Kasumi-1 (cell line): ENCODE results near the gene OSBPL6.
"Not testable (repeated sequence)": the region's sequence is repeated elsewhere in the genome, so short reads cannot be mapped to it uniquely, and the experiment has no call there.

Experiments
- DNase-seq, 2 experiments: peaks; one replicate each; lab custom pipeline; 2025; lab: John Stamatoyannopoulos, UW

OSBPL6 gene

GRCh38 chr2:178198441-178198840 is 4.1 kb downstream of the OSBPL6 start:
- not testable (repeated sequence) for DNase-seq

GRCh38 chr2:178199334-178199733 is 5.0 kb downstream of the OSBPL6 start:
- DNase-seq, result no peak

- DNase-seq, result no peak
Measured at GRCh38 chr2:178200331-178200730, 6.0 kb downstream of the OSBPL6 start.

GRCh38 chr2:178202927-178203326 is 8.6 kb downstream of the OSBPL6 start:
- no peak for DNase-seq

GRCh38 chr2:178204977-178205376 is 10.7 kb downstream of the OSBPL6 start:
- no peak for DNase-seq

GRCh38 chr2:178205853-178206521 is 11.7 kb downstream of the OSBPL6 start:
- DNase-seq, result no peak

- no peak for DNase-seq
Measured at GRCh38 chr2:178208336-178208735, 14.0 kb downstream of the OSBPL6 start.

GRCh38 chr2:178208817-178209216 is 14.5 kb downstream of the OSBPL6 start:
- peak in 1 of 2 experiments; percentile 48 for DNase-seq

GRCh38 chr2:178211460-178211859 is 17.1 kb downstream of the OSBPL6 start:
- DNase-seq, result no peak

GRCh38 chr2:178211943-178212342 is 17.6 kb downstream of the OSBPL6 start:
- DNase-seq, result no peak

GRCh38 chr2:178213991-178214390 is 19.7 kb downstream of the OSBPL6 start:
- no peak for DNase-seq

GRCh38 chr2:178219247-178219646 is 24.9 kb downstream of the OSBPL6 start:
- DNase-seq, result no peak

- DNase-seq, result no peak
Measured at GRCh38 chr2:178220814-178221213, 26.5 kb downstream of the OSBPL6 start.

GRCh38 chr2:178221556-178221955 is 27.2 kb downstream of the OSBPL6 start:
- no peak for DNase-seq

GRCh38 chr2:178223806-178224205 is 29.5 kb downstream of the OSBPL6 start:
- DNase-seq, result no peak

- no peak for DNase-seq
Measured at GRCh38 chr2:178225006-178225805, 30.9 kb downstream of the OSBPL6 start.

- no peak for DNase-seq
Measured at GRCh38 chr2:178227187-178227586, 32.9 kb downstream of the OSBPL6 start.

GRCh38 chr2:178229927-178230326 is 35.6 kb downstream of the OSBPL6 start:
- DNase-seq, result peak; percentile 81 to 91

- DNase-seq, result no peak
Measured at GRCh38 chr2:178230396-178230795, 36.1 kb downstream of the OSBPL6 start.

GRCh38 chr2:178233428-178233827 is 39.1 kb downstream of the OSBPL6 start:
- DNase-seq, result no peak

GRCh38 chr2:178234648-178235047 is 40.3 kb downstream of the OSBPL6 start:
- DNase-seq, result no peak

- no peak for DNase-seq
Measured at GRCh38 chr2:178237488-178238153, 43.3 kb downstream of the OSBPL6 start.

- no peak for DNase-seq
Measured at GRCh38 chr2:178238154-178238521, 43.8 kb downstream of the OSBPL6 start.
